Neural cell (in vitro differentiated cells): ENCODE results near the gene SUCLG1.

Experiments
- EP300 ChIP-seq: fragments of 450-650 bp; conservative IDR thresholded peaks from 2 replicates; pipeline ENCODE4 v1.6.1; 2014; ENCODE audit warnings: antibody characterized with exemption, mild to moderate bottlenecking, moderate library complexity; ENCODE audit not compliant: poor library complexity, severe bottlenecking
- EZH2 ChIP-seq: fragments of 200-600, 300-800 bp; shearing (Covaris generic), sonication (generic); IDR thresholded peaks from 2 replicates; pipeline ENCODE4 v1.6.1; 2014; ENCODE audit warnings: antibody characterized with exemption, low read length, borderline replicate concordance, mild to moderate bottlenecking; ENCODE audit not compliant: insufficient read depth, poor library complexity, severe bottlenecking
- MXI1 ChIP-seq: fragments of 450-650 bp; conservative IDR thresholded peaks from 2 replicates; pipeline ENCODE4 v1.6.1; 2014; ENCODE audit warnings: antibody characterized with exemption, mild to moderate bottlenecking; ENCODE audit not compliant: poor library complexity, severe bottlenecking
- POLR2AphosphoS5 ChIP-seq: IDR thresholded peaks from 2 replicates; pipeline ENCODE4 v1.6.1; 2012
- RAD21 ChIP-seq: fragments of 450-650 bp; conservative IDR thresholded peaks from 2 replicates; pipeline ENCODE4 v1.6.1; 2014; ENCODE audit warnings: antibody characterized with exemption, mild to moderate bottlenecking, moderate library complexity
- SMC3 ChIP-seq: fragments of 450-650 bp; conservative IDR thresholded peaks from 2 replicates; pipeline ENCODE4 v1.6.1; 2014; ENCODE audit warnings: antibody characterized with exemption, mild to moderate bottlenecking, moderate library complexity; ENCODE audit not compliant: poor library complexity
- TAF1 ChIP-seq: IDR thresholded peaks from 2 replicates; pipeline ENCODE4 v1.6.1; 2012; ENCODE audit warnings: low read depth
- TF ChIP-seq, protein P1 (sequence below): fragments of 450-650 bp; IDR thresholded peaks from 2 replicates; pipeline ENCODE4 v1.5.1; 2014; ENCODE audit warnings: antibody characterized with exemption, mild to moderate bottlenecking, moderate library complexity; ENCODE audit not compliant: poor library complexity, severe bottlenecking
- TF ChIP-seq, protein P2 (sequence below): IDR thresholded peaks from 2 replicates; pipeline ENCODE4 v1.6.1; 2012; ENCODE audit warnings: borderline replicate concordance

DNA sequence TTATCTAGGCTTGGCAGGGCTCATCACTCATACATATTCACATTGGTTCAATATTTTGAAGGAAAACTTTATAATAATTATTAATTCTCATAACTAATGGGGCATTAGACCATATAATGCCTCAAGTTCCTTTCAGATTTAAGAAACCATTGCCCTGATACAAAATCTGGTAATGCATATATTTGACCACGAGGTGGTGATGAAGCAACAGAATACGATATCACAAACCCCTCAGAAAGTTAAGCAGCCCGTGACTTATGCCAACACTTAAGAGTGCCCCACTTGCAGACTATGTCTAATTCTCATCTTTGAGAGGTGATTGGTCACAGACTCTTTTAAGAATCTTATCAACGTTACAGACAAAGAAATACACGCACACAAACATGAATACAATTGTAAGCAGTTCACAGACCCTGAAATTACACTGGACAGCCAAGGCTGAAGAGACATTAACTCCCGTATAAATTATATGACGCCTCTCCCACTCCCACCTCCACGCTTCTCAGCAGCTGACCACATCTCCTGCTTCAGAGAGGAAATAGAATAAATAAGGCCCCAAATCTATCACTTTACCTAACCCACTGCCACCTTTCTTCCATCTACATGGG is 36.6 kb upstream of the SUCLG1 start:
- TF ChIP-seq, protein P1, sequence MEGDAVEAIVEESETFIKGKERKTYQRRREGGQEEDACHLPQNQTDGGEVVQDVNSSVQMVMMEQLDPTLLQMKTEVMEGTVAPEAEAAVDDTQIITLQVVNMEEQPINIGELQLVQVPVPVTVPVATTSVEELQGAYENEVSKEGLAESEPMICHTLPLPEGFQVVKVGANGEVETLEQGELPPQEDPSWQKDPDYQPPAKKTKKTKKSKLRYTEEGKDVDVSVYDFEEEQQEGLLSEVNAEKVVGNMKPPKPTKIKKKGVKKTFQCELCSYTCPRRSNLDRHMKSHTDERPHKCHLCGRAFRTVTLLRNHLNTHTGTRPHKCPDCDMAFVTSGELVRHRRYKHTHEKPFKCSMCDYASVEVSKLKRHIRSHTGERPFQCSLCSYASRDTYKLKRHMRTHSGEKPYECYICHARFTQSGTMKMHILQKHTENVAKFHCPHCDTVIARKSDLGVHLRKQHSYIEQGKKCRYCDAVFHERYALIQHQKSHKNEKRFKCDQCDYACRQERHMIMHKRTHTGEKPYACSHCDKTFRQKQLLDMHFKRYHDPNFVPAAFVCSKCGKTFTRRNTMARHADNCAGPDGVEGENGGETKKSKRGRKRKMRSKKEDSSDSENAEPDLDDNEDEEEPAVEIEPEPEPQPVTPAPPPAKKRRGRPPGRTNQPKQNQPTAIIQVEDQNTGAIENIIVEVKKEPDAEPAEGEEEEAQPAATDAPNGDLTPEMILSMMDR = peak; percentile 85
- TF ChIP-seq EP300 (no peak), POLR2AphosphoS5 (no peak), TAF1 (no peak), EZH2 (no peak), RAD21 (peak; percentile 92), MXI1 (no peak), SMC3 (peak; percentile 95)
- TF ChIP-seq, protein P2, sequence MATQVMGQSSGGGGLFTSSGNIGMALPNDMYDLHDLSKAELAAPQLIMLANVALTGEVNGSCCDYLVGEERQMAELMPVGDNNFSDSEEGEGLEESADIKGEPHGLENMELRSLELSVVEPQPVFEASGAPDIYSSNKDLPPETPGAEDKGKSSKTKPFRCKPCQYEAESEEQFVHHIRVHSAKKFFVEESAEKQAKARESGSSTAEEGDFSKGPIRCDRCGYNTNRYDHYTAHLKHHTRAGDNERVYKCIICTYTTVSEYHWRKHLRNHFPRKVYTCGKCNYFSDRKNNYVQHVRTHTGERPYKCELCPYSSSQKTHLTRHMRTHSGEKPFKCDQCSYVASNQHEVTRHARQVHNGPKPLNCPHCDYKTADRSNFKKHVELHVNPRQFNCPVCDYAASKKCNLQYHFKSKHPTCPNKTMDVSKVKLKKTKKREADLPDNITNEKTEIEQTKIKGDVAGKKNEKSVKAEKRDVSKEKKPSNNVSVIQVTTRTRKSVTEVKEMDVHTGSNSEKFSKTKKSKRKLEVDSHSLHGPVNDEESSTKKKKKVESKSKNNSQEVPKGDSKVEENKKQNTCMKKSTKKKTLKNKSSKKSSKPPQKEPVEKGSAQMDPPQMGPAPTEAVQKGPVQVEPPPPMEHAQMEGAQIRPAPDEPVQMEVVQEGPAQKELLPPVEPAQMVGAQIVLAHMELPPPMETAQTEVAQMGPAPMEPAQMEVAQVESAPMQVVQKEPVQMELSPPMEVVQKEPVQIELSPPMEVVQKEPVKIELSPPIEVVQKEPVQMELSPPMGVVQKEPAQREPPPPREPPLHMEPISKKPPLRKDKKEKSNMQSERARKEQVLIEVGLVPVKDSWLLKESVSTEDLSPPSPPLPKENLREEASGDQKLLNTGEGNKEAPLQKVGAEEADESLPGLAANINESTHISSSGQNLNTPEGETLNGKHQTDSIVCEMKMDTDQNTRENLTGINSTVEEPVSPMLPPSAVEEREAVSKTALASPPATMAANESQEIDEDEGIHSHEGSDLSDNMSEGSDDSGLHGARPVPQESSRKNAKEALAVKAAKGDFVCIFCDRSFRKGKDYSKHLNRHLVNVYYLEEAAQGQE = no peak
